ENCODE data around the gene SORCS2.

The SORCS2 gene

GRCh38 chr4:7241597-7242125 is 49.3 kb downstream of the SORCS2 start:
- in situ Hi-C loops (cut with MboI; ENCODE audit: low sequenced_read_pairs), result no loop called here

GRCh38 chr4:7242766-7243165 is 50.4 kb downstream of the SORCS2 start:
- in situ Hi-C loops (cut with MboI; ENCODE audit: low sequenced_read_pairs), result no loop called here

GRCh38 chr4:7243609-7244330 is 51.4 kb downstream of the SORCS2 start:
- in situ Hi-C loops (cut with MboI; ENCODE audit: low sequenced_read_pairs), result no loop called here

GRCh38 chr4:7244331-7244665 is 52.0 kb downstream of the SORCS2 start:
- in situ Hi-C loops (cut with MboI; ENCODE audit: low sequenced_read_pairs), result no loop called here

- in situ Hi-C loops (cut with MboI; ENCODE audit: low sequenced_read_pairs), result no loop called here
Observed at GRCh38 chr4:7244751-7245320, 52.5 kb downstream of the SORCS2 start.

GRCh38 chr4:7247521-7247920 is 55.2 kb downstream of the SORCS2 start:
- in situ Hi-C loops (cut with MboI; ENCODE audit: low sequenced_read_pairs), result no loop called here

GRCh38 chr4:7247946-7248345 is 55.6 kb downstream of the SORCS2 start:
- in situ Hi-C loops (cut with MboI; ENCODE audit: low sequenced_read_pairs), result no loop called here

- in situ Hi-C loops (cut with MboI; ENCODE audit: low sequenced_read_pairs), result no loop called here
Observed at GRCh38 chr4:7248857-7249256, 56.5 kb downstream of the SORCS2 start.

GRCh38 chr4:7251321-7251720 is 59.0 kb downstream of the SORCS2 start:
- in situ Hi-C loops (cut with MboI; ENCODE audit: low sequenced_read_pairs), result no loop called here

DNA sequence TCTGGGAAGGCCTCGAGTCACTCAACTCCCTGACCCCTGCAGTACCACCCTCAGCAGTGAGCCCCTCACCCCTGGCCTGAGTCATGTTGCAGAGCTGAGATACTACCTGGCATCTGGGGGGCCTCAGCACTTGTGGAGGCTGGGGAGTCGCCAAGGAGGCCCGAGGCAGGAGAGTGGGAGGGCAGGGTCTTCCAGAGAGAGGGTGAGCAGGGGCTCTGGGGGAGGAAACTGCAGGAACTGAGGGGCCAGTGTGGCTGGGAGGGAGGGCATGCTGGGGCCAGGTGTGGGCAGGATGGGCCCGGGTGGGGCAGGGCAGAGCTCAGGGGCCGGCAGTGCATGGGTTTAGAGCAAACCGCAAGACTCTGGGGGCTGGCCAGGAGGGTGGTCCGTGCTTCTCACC is 59.7 kb downstream of the SORCS2 start:
- in situ Hi-C loops (cut with MboI; ENCODE audit: low sequenced_read_pairs), result no loop called here

- in situ Hi-C loops (cut with MboI; ENCODE audit: low sequenced_read_pairs), result no loop called here
Observed at GRCh38 chr4:7252510-7253340, 60.4 kb downstream of the SORCS2 start.

DNA sequence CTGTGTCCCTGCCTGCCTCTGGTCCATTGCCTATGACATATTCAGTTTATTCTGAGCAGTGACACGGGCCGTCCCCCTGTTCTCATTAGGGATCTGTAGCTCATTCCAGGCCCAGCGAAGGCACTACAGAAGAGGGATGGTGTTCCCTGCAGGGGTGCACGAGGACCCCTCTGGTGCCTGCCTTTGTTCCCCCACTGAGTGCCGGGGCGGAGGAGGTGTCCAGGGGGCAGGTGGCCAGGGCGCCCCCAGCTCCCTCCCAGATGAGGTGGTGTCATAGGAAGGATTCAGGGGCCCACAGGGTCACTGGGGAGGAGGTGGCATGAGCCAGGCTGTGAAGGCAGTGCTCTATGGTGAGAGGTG is 61.0 kb downstream of the SORCS2 start:
- in situ Hi-C loops (cut with MboI; ENCODE audit: low sequenced_read_pairs), result no loop called here

GRCh38 chr4:7253837-7254236 is 61.5 kb downstream of the SORCS2 start:
- in situ Hi-C loops (cut with MboI; ENCODE audit: low sequenced_read_pairs), result no loop called here

GRCh38 chr4:7254736-7255487 is 62.6 kb downstream of the SORCS2 start:
- in situ Hi-C loops (cut with MboI; ENCODE audit: low sequenced_read_pairs), result no loop called here

DNA sequence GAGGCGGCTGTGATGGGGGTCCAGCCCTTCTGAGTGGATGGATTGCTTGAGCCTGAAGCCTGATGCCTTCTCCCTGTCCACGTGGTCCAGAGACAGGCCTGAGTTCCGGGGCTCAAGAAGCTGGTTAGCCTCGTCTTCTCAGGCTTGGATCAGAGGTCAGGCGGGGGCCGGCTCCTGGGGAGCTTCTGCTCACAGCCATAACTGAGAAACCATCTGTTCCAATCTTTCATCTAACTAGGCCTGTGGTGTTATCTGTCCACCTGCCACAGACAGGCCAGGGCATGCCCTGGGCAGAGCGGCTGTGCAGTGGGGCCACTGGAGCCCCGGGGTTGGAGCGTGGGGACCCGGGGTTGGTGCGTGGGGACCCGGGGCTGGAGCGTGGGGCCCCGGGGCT is 63.1 kb downstream of the SORCS2 start:
- in situ Hi-C loops (cut with MboI; ENCODE audit: low sequenced_read_pairs), result no loop called here

- in situ Hi-C loops (cut with MboI; ENCODE audit: low sequenced_read_pairs), result no loop called here
Observed at GRCh38 chr4:7255996-7256395, 63.7 kb downstream of the SORCS2 start.

DNA sequence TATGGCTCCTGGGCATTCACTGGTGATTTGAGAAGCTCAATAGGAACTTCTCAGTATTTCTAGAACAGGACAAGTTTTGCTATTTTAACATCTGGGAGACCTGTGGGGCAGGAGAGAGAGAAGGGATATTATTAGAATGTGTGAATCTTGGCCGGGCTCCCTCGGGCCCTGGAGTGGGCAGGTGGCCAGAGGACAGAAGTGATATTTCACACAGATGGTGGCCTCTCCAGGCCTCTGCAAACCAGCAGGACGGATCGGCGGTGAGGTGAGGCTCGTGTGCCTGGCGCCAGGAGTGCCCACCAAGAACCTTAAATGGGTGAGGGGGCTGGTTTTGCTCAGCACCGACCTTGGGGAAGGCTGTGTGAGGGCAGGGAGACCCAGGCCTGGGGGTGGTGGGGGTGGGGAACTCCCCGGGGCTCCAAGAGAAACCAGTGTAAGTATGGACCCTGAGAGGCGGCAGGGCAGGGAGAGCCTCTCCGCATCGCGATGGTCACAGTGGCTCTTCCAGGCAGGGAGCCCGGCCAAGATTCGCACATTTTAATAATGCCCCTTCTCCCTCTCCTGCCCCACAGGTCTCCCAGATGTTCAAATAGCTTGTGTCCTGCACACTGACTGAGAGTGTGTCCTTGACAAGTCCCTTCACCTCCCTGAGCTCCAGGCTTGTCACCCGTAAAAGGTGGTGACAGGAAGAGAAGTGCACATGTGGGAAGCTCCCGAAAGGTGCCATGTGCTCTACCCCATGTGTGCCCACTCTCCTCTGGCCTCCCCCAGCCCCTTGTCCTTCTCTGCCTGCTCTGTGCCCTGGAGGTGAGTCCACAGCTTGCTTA is 64.9 kb downstream of the SORCS2 start:
- in situ Hi-C loops (cut with MboI; ENCODE audit: low sequenced_read_pairs), result no loop called here

DNA sequence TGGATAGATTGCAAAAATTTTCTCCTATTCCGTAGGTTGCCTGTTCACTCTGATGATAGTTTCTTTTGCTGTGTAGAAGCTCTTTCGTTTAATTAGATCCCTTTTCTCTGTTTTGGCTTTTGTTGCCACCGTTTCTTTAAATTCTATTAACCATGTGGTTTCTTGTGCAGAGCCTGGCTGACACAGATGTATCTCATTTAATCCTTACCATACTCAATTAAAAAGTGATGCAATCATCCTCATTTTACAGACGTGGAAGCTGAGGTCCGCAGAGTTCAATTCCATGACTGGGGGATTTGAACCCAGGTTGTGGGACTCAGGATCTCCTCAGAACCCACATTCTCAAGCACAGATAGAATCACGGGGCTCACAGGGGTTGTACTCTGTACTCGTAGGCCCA is 66.7 kb downstream of the SORCS2 start:
- in situ Hi-C loops (cut with MboI; ENCODE audit: low sequenced_read_pairs), result no loop called here

- in situ Hi-C loops (cut with MboI; ENCODE audit: low sequenced_read_pairs), result no loop called here
Observed at GRCh38 chr4:7260569-7260968, 68.2 kb downstream of the SORCS2 start.

- in situ Hi-C loops (cut with MboI; ENCODE audit: low sequenced_read_pairs), result no loop called here
Observed at GRCh38 chr4:7261087-7261486, 68.7 kb downstream of the SORCS2 start.
